Loucy (cell line): ENCODE data around the gene VAV1.
A peak's percentile ranks its signal among the peaks of the same experiment; 100 is the strongest.
"Not testable (repeated sequence)": the region's sequence is repeated elsewhere in the genome, so short reads cannot be mapped to it uniquely, and the experiment has no call there.

Experiments
- H2AFZ ChIP-seq: fragments of 200-600 bp; sonication (generic); 2 replicates; pipeline ENCODE4 v1.6.0; 2016; ENCODE audit warnings: antibody characterized with exemption, mild to moderate bottlenecking, low read length, moderate library complexity
- H3F3A ChIP-seq: fragments of 200-600 bp; 2 replicates; pipeline ENCODE4 v1.6.0; 2016; ENCODE audit warnings: antibody characterized with exemption, low read depth, mild to moderate bottlenecking
- H3K27me3 ChIP-seq: fragments of 200-600 bp; sonication (generic); 2 replicates; pipeline ENCODE4 v1.6.1; 2014; ENCODE audit warnings: low read length, mild to moderate bottlenecking; ENCODE audit not compliant: insufficient read depth, poor library complexity, severe bottlenecking
- H3K36me3 ChIP-seq: fragments of 200-600 bp; sonication (generic); 2 replicates; pipeline ENCODE4 v1.6.1; 2016; ENCODE audit warnings: low read length; ENCODE audit not compliant: insufficient read depth
- H3K4me1 ChIP-seq: fragments of 200-600 bp; sonication (generic); 2 replicates; pipeline ENCODE4 v1.5.1; 2014; ENCODE audit warnings: low read length, mild to moderate bottlenecking; ENCODE audit not compliant: insufficient read depth, poor library complexity, severe bottlenecking
- H3K4me2 ChIP-seq: fragments of 200-600 bp; sonication (generic); 2 replicates; pipeline ENCODE4 v1.6.0; 2014; ENCODE audit warnings: antibody characterized with exemption, low read length, low read depth, mild to moderate bottlenecking; ENCODE audit not compliant: poor library complexity, severe bottlenecking
- H3K4me3 ChIP-seq: fragments of 200-600 bp; sonication (generic); 2 replicates; pipeline ENCODE4 v1.5.1; 2014; ENCODE audit warnings: low read length, mild to moderate bottlenecking, mixed read lengths; ENCODE audit not compliant: poor library complexity, severe bottlenecking
- H3K79me2 ChIP-seq: fragments of 200-600 bp; sonication (generic); 2 replicates; pipeline ENCODE4 v1.6.1; 2014; ENCODE audit warnings: low read length; ENCODE audit not compliant: insufficient read depth
- H3K9ac ChIP-seq: fragments of 200-600 bp; sonication (generic); 2 replicates; pipeline ENCODE4 v1.6.0; 2014; ENCODE audit warnings: mild to moderate bottlenecking, low read depth, low read length, moderate library complexity; ENCODE audit not compliant: poor library complexity, severe bottlenecking
- H3K9me2 ChIP-seq: fragments of 200-600 bp; sonication (generic); replicated peaks from 2 replicates; pipeline ENCODE4 v1.6.1; 2016; ENCODE audit warnings: low read depth, low read length, mixed read lengths
- H3K9me3 ChIP-seq: fragments of 200-600 bp; sonication (generic); 2 replicates; pipeline ENCODE4 v1.6.1; 2014; ENCODE audit warnings: mild to moderate bottlenecking, antibody characterized with exemption, low read length, low read depth; ENCODE audit not compliant: insufficient read depth
- H4K20me1 ChIP-seq: fragments of 200-600 bp; sonication (generic); 2 replicates; pipeline ENCODE4 v1.6.0; 2014; ENCODE audit warnings: antibody characterized with exemption, low read length, mild to moderate bottlenecking; ENCODE audit not compliant: insufficient read depth, poor library complexity, severe bottlenecking
- CTCF ChIP-seq: fragments of 200-600 bp; sonication (generic); conservative IDR thresholded peaks from 2 replicates; pipeline ENCODE4 v1.5.1; 2014; ENCODE audit warnings: mild to moderate bottlenecking, antibody characterized with exemption, low read length
- EZH2phosphoT487 ChIP-seq: fragments of 200-600 bp; IDR thresholded peaks from 2 replicates; pipeline ENCODE4 v1.6.1; 2018; ENCODE audit warnings: antibody characterized with exemption, mild to moderate bottlenecking, moderate library complexity, borderline replicate concordance

The VAV1 gene

DNA sequence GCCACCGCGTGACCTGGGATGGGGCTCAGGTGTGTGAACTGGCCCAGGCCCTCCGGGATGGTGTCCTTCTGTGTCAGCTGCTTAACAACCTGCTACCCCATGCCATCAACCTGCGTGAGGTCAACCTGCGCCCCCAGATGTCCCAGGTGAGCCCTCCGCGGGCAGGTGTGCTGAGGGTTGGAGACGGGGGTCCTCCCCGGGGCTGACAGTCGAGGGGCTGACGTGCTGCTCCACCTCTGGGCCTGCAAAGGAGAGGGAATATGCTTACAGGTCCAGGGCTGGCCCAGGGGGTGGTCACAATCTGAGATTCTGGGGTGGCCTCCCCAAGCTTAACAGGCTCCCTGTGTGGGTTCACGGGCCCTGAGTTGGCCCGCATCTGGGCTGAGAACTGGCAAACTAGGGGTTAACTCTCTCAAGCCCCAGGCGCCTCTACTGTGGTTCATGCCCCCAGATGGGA, 386 bp downstream of the VAV1 start:
- H3F3A ChIP-seq: peaks cover 10% of the 10 kb centered on the region; the same call in 1 of the 2 replicates
- H3K27me3 ChIP-seq: no peaks in the 10 kb centered on the region
- H3K79me2 ChIP-seq: peaks cover 51% of the 10 kb centered on the region
- H3K9ac ChIP-seq: peak overlapping the region; percentile 96
- H3K9me3 ChIP-seq: no peaks in the 10 kb centered on the region
- peak overlapping the region; percentile 75 for H3K4me2 ChIP-seq
- H3K9me2 ChIP-seq: no peaks in the 10 kb centered on the region
- H3K4me3 ChIP-seq: peak overlapping the region; percentile 95
- H3K4me1 ChIP-seq: peaks cover 22% of the 10 kb centered on the region
- no peak overlapping the region for H2AFZ ChIP-seq
- TF ChIP-seq CTCF (no peak), EZH2phosphoT487 (no peak)
- peaks cover 46% of the 10 kb centered on the region for H4K20me1 ChIP-seq
- H3K36me3 ChIP-seq: peaks cover 8% of the 10 kb centered on the region; the same call in 1 of the 2 replicates

GRCh38 chr19:6773323-6773931, 919 bp downstream of the VAV1 start:
- H3K4me1 ChIP-seq: peaks cover 27% of the 10 kb centered on the region
- TF ChIP-seq EZH2phosphoT487 (no peak), CTCF (no peak)
- H3K9me3 ChIP-seq: no peaks in the 10 kb centered on the region
- H3K9me2 ChIP-seq: no peaks in the 10 kb centered on the region
- no peaks in the 10 kb centered on the region for H3K27me3 ChIP-seq
- H2AFZ ChIP-seq: no peak overlapping the region
- peak overlapping the region; percentile 96 for H3K9ac ChIP-seq
- peak overlapping the region; percentile 95 for H3K4me3 ChIP-seq
- H4K20me1 ChIP-seq: peaks cover 51% of the 10 kb centered on the region
- H3F3A ChIP-seq: peaks cover 4% of the 10 kb centered on the region; the same call in 1 of the 2 replicates
- H3K4me2 ChIP-seq: peak overlapping the region; percentile 75
- H3K79me2 ChIP-seq: peaks cover 57% of the 10 kb centered on the region
- H3K36me3 ChIP-seq: peaks cover 8% of the 10 kb centered on the region; the same call in 1 of the 2 replicates

DNA sequence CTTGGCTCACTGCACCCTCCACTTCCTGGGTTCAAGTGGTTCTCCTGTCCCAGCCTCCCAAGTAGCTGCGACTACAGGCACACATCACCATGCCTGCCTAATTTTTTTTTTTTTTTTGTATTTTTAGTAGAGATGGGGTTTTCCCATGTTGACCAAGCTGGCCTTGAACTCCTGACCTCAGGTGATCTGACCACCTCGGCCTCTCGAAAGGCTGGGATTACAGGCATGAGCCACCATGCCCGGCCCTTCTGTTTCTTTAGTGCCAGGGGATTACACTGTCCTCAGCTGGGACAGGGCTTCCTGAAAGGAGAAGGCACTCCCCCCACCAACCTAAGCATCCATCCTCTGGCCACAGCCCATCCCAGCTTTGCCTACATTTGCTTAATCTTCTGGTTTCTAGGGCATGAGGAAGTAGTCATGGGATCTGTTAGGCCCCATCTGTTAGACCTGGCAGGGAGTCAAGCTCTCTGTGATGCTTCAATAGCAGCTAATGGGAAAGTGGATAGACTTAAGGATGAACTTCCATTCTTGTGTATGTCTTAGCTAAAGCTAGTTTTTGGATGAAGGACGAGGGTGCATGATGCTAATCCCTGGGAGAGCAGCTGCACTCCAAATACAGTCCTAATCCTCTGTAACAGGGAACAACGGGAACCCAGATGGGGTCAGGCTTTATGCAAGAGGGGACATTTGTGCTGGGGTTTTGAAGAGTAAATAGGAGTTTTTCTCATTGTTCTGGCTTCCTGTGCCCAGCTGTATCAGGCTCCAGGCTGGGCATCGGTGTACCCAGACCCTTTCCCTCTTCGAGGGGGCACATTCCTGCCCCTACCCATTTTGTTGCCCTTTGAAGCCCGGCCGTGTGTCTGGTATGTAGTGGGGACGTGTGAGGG, 2.6 kb downstream of the VAV1 start:
- Histone ChIP-seq H3F3A (0 out of 2 replicates have a peak, but pooled peaks cover 3% of the 10 kb centered on the region), H3K9ac (peak overlapping the region; percentile 60), H3K27me3 (no peaks in the 10 kb centered on the region), H3K9me3 (no peaks in the 10 kb centered on the region), H3K4me1 (peaks cover 36% of the 10 kb centered on the region), H4K20me1 (peaks cover 64% of the 10 kb centered on the region), H3K9me2 (no peaks in the 10 kb centered on the region), H3K79me2 (peaks cover 71% of the 10 kb centered on the region), H2AFZ (no peak overlapping the region), H3K36me3 (peaks cover 8% of the 10 kb centered on the region; the same call in 1 of the 2 replicates), H3K4me3 (peak overlapping the region; percentile 95), H3K4me2 (peak overlapping the region; percentile 97)
- TF ChIP-seq EZH2phosphoT487 (no peak), CTCF (no peak)

DNA sequence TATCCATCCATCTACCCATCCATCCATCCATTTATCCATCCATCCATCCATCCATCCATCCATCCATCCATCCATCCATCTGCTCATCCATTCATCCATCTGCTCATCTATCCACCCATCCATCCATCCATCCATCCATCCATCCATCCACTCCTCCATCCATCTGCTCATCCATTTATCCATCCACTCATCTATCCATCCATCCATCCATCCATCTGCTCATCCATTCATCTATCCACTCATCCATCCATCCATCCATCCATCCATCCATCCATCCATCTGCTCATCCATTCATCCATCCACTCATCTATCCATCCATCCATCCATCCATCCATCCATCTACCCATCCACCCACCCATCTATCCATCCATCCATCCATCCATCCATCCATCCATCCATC, 3.5 kb downstream of the VAV1 start:
- Histone ChIP-seq H4K20me1 (peaks cover 72% of the 10 kb centered on the region), H3K79me2 (peaks cover 81% of the 10 kb centered on the region), H3K4me1 (peaks cover 38% of the 10 kb centered on the region), H3K4me2 (peak overlapping the region; percentile 97), H3K36me3 (peaks cover 17% of the 10 kb centered on the region; the same call in 1 of the 2 replicates), H3K4me3 (peak overlapping the region; percentile 95)
- H3K9me2 ChIP-seq, H3F3A ChIP-seq, H3K9ac ChIP-seq, H2AFZ ChIP-seq, H3K9me3 ChIP-seq, H3K27me3 ChIP-seq: not testable (repeated sequence)
